ENCODE measurements around the gene GSAP. TPM values are rescaled to one million over a fixed set of nuclear protein-coding genes. Genes with fewer than 3 reads are reported as not detected.

The GSAP gene
- total and polyA plus RNA-seq, 9 of the 15 experiments (the other 6 are each of a cell fraction or from before 2014, with no cell fraction given), result 0.13 TPM; not detected in 8

- Histone ChIP-seq H2AFZ (ENCODE audit: low read depth, low read length) (no peak overlapping the region), H3K9ac (ENCODE audit: insufficient read depth in 1 of 2, low read depth in 2 of 2, low read length in 2 of 2) (no peak overlapping the region), H3K36me3 (ENCODE audit: control insufficient read depth, insufficient read depth, low read length) (no peaks in the 10 kb centered on the region), H3K9me3 (replicated peaks; ENCODE audit: control insufficient read depth, insufficient read depth, low read depth, low read length) (no peaks in the 10 kb centered on the region), H3K27ac (ENCODE audit: extremely low read depth, low read depth, low read length) (no peak overlapping the region), H3K4me2 (ENCODE audit: insufficient read depth, low read length) (no peak overlapping the region), H3K27me3 (ENCODE audit: control insufficient read depth in 2 of 2, insufficient read depth in 2 of 2, low read length in 2 of 2) (peaks cover 9 to 15% of the 10 kb centered on the region in 2 experiments; a peak in 4 of 5 replicates), H3K79me2 (ENCODE audit: control insufficient read depth, insufficient read depth, low read length) (no peaks in the 10 kb centered on the region), H3K9me1 (ENCODE audit: control insufficient read depth, insufficient read depth, low read length) (no peaks in the 10 kb centered on the region), H3K4me3 (no peak overlapping the region), H4K20me1 (replicated peaks; ENCODE audit: control insufficient read depth, insufficient read depth, low read length) (no peaks in the 10 kb centered on the region), H3K4me1 (replicated peaks in 1 of 2; ENCODE audit: control insufficient read depth in 2 of 2, insufficient read depth in 2 of 2, low read length in 2 of 2) (no peaks in the 10 kb centered on the region)
- WGBS (ENCODE audit: insufficient coverage, low coverage, missing lambda C conversion rate), result 3% methylated on average over 5 of the region's 6 CpGs
- intact Hi-C loops (cut with micrococcal nuclease), result loop anchor here (2.0 to 5.0 kb wide), 2 partner anchors 84 to 813 kb away; no protein-coding TSS in a partner anchor
- no peak for DNase-seq (ENCODE audit: extremely low read depth in 1 of 4, low spot score in 3 of 4)
- ChIA-PET CTCF (ENCODE audit: low intra/inter-chr PET ratio) (no interaction called here), POLR2A (no interaction called here)
- in situ Hi-C loops (cut with MboI), result no loop called here
- BruUV-seq (replicated peaks), result no TSS peak
- ATAC-seq, result no peak
- no peak for FAIRE-seq
- no peak for TF ChIP-seq POLR3G (IDR thresholded peaks at IDR 0.05; ENCODE audit: extremely low read depth, insufficient read length, insufficient replicate concordance)
- no peak for TF ChIP-seq ZKSCAN8 (CRISPR knock-in tag; IDR thresholded peaks at IDR 0.05)
- TF ChIP-seq, protein P1, sequence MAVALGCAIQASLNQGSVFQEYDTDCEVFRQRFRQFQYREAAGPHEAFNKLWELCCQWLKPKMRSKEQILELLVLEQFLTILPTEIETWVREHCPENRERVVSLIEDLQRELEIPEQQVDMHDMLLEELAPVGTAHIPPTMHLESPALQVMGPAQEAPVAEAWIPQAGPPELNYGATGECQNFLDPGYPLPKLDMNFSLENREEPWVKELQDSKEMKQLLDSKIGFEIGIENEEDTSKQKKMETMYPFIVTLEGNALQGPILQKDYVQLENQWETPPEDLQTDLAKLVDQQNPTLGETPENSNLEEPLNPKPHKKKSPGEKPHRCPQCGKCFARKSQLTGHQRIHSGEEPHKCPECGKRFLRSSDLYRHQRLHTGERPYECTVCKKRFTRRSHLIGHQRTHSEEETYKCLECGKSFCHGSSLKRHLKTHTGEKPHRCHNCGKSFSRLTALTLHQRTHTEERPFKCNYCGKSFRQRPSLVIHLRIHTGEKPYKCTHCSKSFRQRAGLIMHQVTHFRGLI (CRISPR knock-in tag; IDR thresholded peaks at IDR 0.05), result no peak
- no peak for TF ChIP-seq NR2F6 (CRISPR knock-in tag; IDR thresholded peaks at IDR 0.05)
- no peak for TF ChIP-seq ZNF24 (IDR thresholded peaks at IDR 0.05)
- TF ChIP-seq MLX (CRISPR knock-in tag; conservative IDR thresholded peaks at IDR 0.05), result no peak
- no peak for TF ChIP-seq ZNF12 (CRISPR knock-in tag; IDR thresholded peaks at IDR 0.05)
- no peak for TF ChIP-seq SRSF3 (IDR thresholded peaks at IDR 0.05; ENCODE audit: insufficient read depth, low read length)
- TF ChIP-seq ZNF445 (CRISPR knock-in tag; IDR thresholded peaks at IDR 0.05; ENCODE audit: low read depth), result no peak
- TF ChIP-seq ZNF134 (CRISPR knock-in tag; conservative IDR thresholded peaks at IDR 0.05), result no peak
- TF ChIP-seq DDX20 (tag; IDR thresholded peaks at IDR 0.05; ENCODE audit: low read depth), result no peak
- no peak for TF ChIP-seq MTA1 (IDR thresholded peaks at IDR 0.05; ENCODE audit: borderline replicate concordance)
- TF ChIP-seq TAL1 (IDR thresholded peaks at IDR 0.05), result no peak
- no peak for TF ChIP-seq HINFP (tag; conservative IDR thresholded peaks at IDR 0.05; ENCODE audit: low read depth)
Measured at GRCh38 chr7:77330169-77330882, 85.8 kb downstream of the GSAP start.
